HL-60 (cell line): Measurements from ENCODE around the gene CHRD.
"Not testable (repeated sequence)": the region's sequence is repeated elsewhere in the genome, so short reads cannot be mapped to it uniquely, and the experiment has no call there.

Source experiments
- DNase-seq, 2 experiments: peaks; one replicate each; pipeline ENCODE4 v3.0.0-alpha.2; 2010 to 2020; ENCODE audit warnings: low read depth in 1 of 2, low spot score in 1 of 2
- H3K27ac ChIP-seq: fragments of 250-450 bp; sonication (Bioruptor Pico); replicated peaks from 2 replicates; pipeline ENCODE4 v1.5.1; 2020; ENCODE audit warnings: mild to moderate bottlenecking, moderate library complexity
- H3K27me3 ChIP-seq: fragments of 250-450 bp; sonication (Bioruptor Pico); 2 replicates; pipeline ENCODE4 v1.5.1; 2021; ENCODE audit warnings: mild to moderate bottlenecking, moderate library complexity; ENCODE audit not compliant: insufficient read depth, poor library complexity, severe bottlenecking
- H3K4me3 ChIP-seq: replicated peaks from 2 replicates; pipeline ENCODE4 v1.5.1; 2011; ENCODE audit warnings: mild to moderate bottlenecking, control low read depth, low read length; ENCODE audit not compliant: insufficient read depth
- CTCF ChIP-seq: IDR thresholded peaks from one replicate; pipeline ENCODE4 v1.5.1; 2011; ENCODE audit warnings: low read length, control low read depth, inconsistent platforms; ENCODE audit not compliant: insufficient read depth
- POLR2AphosphoS5 ChIP-seq: IDR thresholded peaks from 2 replicates; pipeline ENCODE4 v1.6.1; 2012; ENCODE audit warnings: low read depth
- REST ChIP-seq: IDR thresholded peaks from 2 replicates; pipeline ENCODE4 v1.6.1; 2012; ENCODE audit warnings: low read depth; ENCODE audit not compliant: insufficient replicate concordance
- SPI1 ChIP-seq: IDR thresholded peaks from 2 replicates; pipeline ENCODE4 v1.6.1; 2012; ENCODE audit warnings: low read depth, mild to moderate bottlenecking, borderline replicate concordance

The CHRD gene

GRCh38 chr3:184430940-184431339 lies 51.1 kb downstream of the CHRD start:
- H3K4me3 ChIP-seq: no peak overlapping the region
- TF ChIP-seq REST (no peak), SPI1 (no peak), CTCF (no peak), POLR2AphosphoS5 (no peak)
- no peaks in the 10 kb centered on the region for H3K27me3 ChIP-seq
- H3K27ac ChIP-seq: no peak overlapping the region
- DNase-seq: no peak

GRCh38 chr3:184433178-184433577 lies 53.3 kb downstream of the CHRD start:
- H3K4me3 ChIP-seq, H3K27me3 ChIP-seq, H3K27ac ChIP-seq, DNase-seq: not testable (repeated sequence)

GRCh38 chr3:184439096-184439495 lies 59.2 kb downstream of the CHRD start:
- no peaks in the 10 kb centered on the region for H3K27me3 ChIP-seq
- no peak overlapping the region for H3K4me3 ChIP-seq
- DNase-seq: no peak
- no peak overlapping the region for H3K27ac ChIP-seq
- no peak for TF ChIP-seq REST
